DMS114 treated with DMSO at 0.1 percent for 48 hours (cell line): ENCODE data around the gene ADISSP.

Source experiments
- DNase-seq: peaks from one replicate; lab custom pipeline; 2025; ENCODE audit not compliant: unreplicated experiment; lab: John Stamatoyannopoulos, UW

ADISSP gene

DNA sequence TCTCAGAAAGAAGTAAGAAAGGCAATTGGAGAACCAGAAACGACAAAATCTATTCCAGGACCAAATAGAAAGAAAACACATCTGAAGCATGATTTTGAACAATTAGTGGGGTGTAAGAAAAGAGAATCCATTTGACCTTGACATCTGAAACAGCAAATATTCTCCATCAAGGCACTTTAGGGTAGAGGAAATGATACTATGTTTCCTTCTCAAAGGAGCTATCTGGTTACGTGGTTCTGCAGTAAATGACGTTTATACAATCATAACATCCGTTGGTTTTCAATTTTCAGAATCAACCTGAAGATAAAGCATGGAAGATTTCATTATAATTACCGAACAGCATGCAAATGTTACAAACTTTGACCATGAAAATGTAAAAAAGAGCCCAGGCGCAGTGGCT is 46.9 kb downstream of the ADISSP start:
- DNase-seq: no peak

DNA sequence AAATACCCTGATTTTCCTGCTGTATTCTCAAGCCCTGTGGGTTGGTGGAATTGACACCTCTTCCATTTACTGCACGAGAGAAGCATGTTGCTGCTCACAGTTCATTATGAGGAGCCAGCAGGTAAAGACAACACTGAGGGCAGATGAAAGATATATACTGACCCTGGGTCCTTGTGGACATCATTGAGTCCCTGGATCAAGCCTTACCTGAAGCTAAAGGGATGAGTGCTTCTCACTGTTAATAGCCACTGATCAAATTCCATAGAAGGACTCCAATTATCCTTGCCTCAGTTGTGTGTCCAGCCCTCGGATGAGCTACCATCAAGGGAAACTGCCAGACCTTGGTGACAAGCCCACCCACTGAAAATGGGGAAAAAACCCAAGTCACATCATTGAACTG is 47.5 kb downstream of the ADISSP start:
- DNase-seq: no peak

DNA sequence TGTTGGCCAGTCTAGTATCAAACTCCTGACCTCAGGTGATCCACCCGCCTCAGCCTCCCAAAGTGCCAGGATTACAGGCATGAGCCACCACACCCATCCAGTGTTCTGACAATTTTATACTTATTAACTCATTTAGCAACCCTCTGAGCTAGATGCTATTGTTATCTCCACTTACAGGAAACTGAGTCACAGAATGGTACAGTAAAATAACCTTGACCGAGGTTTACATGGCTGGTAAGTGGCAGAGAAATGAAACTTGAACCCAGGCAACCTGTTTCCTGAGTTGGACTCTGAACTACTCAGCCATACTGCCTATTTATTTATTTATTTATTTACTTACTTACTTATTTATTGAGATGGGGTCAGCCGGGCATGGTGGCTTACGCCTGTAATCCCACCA is 48.5 kb downstream of the ADISSP start:
- no peak for DNase-seq

DNA sequence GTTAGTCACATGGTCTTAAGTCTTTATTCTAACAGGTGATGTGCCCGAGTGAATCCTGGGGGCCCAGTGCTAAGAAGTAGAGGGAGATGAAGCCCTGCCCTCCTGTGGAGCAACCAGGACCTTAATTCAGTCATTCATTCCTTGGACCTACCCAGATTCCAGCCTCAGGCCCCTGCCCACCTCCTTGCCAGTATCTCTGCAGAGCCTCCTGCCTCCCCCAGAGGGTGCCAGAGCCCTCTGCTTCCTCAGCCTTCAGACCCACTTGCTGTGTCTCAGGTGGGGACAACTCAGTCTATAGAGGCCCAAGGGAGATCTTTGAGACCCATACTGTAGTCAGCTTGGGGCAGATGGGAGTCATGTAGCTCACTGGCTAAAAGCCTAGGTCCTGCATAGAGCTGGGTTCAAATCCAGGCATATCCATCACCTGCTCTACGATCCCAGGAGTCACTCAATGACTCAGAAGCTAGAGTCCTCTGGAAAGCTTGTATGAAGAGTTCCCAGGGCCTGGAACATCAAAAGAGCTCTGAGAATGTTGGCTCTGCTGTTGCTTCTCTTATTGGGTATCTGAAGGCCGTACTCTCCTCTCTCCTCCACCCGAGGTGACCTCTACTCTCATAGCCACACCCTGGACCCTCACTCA is 51.2 kb downstream of the ADISSP start:
- peak; percentile 46 for DNase-seq

DNA sequence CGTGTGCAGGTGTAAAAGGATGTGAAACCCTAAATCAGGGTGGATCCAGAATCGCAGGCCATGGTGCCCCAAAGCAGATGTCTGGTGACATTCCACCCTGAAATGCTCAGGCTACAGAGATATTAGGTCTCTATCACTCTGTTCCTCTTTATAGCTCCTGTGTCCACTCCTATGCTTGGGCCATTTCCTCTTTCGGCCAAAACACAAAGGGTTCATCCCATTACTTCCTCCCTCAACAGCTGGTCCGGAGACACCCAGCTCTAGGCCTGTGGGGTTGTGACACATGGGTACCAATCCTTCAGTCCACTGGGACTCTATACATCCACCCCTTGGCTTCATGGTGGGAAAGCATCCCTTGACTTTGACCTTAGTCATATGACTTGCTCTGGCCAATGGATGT is 53.5 kb downstream of the ADISSP start:
- no peak for DNase-seq

DNA sequence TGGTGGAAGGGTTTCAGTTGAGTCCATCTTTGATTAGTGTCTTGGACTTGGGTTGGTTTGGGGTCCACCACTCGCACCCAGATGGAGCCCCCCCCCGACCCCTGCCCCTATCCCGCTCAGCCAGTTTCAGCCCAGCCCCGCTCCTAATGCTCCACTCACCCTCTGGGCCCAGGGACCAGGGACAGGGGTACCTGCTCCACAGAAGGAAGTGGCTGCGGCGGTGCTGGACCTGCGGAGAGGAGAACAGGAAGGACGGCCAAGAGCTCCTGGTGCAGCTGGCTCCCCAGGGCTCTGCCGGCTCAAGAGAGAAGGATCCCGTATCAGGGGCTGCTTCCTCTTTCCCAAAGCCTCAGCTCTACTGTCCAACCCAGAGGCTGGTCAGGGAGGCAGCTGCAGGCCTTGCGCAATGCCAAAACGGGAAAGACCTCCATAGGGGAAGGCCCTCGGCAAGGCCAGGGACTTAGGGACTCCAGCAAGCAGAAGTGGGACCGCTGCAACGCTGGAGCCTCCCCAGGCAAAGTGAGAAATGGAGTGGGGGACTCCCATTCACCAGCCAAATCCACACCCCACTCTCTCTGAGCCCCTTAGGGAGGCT is 55.2 kb downstream of the ADISSP start, which contains the start of gene SIGLEC1:
TSS of gene SIGLEC1 (minus strand) at position 322 of the 595 bp plus-strand sequence. CDS start 5,472 bp downstream, outside the sequence.
- no peak for DNase-seq

DNA sequence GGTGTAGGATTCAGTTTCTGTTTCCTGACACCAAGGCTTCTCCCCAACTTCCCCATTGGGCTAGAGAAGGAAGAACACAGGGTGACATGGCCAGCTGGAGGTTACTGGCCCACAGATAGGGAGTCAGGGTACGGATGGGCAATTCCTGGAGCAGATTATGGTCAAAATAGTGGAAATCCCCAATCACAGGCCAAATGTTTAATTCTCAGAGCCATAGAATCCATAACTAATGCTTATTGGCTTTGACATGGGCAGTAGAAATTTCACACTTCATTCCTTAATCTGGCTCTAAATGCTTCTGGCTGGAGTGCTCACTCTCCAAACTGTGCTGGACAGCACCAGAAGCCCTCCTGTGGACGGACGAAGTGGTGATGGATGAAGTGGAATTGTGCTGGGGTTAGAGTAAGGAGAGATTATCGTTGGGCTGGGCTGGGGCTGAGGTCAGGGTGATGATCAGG is 56.0 kb downstream of the ADISSP start:
- no peak for DNase-seq

DNA sequence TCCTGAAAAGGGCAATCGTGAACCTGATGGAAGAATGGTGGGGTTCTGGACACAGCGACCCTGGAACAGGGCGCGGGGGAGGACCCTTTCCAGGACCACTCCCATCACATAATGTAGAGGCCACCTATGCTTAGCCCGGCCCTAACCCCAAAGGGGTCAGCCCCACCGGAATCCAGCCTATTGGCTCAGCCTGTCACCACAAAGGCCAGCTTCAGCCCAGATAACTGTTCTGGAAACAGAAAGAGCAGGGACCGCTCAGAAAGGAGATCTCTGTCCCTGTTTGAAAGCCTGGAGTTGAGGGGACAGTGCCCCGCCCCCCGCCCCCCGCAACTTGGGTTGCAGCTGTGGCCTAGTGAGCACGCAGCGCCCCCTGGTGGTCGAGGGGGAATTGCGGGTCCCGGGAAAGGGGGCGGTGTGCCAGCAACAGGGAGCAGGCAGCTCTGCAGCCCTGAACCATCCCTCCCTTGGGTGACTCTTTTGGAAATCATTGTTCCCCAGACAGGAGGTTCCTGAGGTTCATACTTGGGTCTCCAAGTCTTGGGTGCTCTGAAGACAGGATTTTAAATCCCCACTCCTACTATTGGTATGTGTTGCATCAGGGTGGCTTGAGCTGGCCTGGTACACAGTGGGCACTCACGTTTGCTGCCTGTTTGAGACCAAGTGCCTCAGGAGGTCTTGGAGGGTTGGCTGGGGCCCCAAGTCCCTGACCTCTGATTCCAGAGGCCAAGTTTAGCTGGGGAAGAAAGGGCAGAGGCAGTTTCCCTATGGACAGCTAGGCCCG is 56.7 kb downstream of the ADISSP start:
- DNase-seq: peak; percentile 22

DNA sequence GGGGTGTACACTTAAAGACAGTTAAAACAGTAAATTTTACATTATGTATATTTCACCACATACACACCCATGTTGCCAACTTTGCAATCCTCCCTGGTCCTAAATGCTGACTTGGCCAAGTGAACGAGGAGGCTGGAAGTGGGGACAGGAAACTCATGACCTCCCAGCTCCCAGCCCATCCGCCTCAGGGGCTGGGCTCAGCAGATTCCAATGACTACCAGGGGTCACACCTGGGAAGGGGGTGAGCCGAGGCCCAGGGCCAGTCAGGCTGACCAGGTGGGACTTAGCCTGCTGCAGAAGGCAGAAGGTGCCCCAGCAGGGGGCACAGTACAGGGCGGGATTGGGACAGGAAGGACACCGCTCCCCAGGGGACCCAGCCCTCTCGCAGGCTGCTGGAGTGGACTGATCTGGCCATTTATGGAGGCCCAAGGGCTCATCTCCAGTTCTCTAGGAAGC is 57.5 kb downstream of the ADISSP start:
- no peak for DNase-seq

DNA sequence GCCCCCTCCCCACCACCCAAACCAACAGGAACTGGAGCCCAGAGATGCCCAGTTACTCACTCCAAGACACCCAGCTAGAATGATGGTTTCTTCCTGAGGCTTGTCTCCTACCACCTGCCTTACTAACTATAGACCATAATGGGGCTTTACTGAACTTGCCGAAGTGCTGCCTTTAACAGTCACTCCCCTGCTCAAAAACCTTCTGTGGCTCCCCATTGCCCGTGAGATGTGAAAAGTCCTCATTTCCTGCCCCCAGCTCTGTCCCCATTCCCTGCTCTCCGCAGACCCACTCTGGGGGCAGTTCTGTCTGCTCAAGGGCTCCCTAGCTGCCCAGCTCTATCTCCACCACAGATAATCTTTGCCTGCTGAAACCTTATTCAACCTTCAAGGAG is 60.0 kb downstream of the ADISSP start:
- DNase-seq: no peak

DNA sequence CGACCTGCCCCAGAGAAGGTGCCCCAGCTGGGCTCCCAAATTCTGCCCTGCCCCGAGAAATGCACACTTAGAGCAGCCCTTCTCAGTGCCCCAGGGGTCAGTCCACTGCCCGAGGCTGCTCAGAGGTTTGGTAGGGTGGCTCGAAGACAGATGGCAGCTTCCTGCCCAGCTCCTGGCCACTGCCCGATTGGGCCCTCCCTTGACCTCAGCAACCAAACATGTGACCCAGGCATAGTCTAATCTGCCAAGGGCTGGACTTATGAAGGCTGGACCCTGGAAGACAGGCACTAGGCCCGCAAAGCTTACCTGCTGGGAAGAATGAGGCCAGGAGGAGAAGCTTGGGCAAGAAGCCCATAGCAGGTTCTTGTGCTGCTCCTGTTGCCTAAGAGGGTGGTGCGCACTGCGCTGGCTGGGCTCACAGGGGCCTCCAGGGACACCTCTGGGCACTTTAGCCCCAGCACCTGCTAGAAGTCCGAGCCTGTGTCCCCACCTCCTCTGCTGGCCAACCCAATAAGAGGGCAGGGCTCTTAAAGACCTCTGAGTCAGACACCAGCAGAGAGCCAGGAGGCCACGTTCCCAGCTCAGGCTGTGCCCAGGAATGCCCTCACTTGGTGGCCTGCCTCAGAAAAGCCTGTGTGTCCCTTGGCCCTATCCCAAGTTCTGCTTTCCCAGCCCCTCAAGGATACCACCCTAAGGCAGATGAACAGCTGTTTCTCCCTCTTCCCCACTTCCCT is 60.6 kb downstream of the ADISSP start:
- no peak for DNase-seq

DNA sequence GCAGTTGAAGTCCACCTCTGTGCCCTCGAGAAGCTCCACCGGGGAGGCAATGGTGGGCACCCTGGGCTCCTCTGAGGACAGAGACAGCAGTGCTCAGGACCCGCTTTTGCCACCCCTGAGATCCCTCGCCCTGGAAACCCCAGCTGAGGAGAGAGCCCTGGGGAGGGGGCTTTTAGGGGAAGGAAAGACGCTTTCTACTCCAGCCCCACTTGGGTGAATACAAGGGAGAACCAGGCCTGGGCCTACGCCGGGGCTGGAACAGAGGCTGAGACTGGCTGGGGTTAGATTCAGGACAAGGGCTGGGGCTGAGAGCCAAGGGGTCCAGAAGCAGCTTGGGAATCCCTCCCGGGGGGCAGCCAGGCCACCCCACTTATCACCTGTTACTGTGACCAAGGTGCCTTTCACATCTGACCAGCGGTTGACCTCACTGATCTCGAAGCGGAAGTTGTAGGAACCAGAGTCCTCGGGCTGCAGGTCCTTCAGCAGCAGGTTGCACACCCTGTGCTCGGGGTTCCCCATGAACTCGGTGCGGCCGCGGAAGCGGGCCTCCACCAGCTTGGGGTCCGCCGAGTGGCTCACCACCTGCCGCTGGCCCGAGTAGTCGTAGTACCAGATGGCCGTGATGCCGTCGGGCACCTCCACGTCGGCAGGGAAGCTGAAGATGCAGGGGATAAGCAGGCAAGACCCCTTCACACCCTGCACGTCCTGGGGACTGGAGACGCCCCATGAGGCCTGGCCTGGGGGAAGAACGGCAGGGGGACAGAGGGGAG is 61.4 kb downstream of the ADISSP start:
- no peak for DNase-seq

DNA sequence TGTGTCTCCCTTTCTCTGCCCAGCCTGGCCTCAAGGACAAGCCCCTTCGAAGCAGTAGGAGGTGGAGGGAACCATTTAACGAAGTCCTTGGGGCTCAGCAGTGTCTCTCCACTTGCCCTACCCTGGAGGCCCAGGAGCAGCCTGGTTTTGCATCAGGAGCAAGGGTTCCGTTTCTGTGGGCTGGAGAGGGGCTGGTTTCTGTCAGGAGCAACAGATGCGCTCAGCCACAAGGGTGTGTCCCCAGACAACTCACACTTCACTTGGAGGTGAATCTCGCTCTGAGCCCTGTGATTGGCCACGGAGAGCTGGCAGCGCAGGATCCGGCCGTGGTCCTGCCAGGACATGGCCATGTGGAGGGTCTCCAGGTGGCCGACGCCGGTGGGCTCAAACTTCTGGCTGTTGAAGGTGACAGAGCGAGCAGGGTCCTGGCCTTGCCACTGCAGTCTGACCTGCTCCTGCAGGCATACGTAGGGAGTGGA is 62.0 kb downstream of the ADISSP start:
- DNase-seq: no peak

DNA sequence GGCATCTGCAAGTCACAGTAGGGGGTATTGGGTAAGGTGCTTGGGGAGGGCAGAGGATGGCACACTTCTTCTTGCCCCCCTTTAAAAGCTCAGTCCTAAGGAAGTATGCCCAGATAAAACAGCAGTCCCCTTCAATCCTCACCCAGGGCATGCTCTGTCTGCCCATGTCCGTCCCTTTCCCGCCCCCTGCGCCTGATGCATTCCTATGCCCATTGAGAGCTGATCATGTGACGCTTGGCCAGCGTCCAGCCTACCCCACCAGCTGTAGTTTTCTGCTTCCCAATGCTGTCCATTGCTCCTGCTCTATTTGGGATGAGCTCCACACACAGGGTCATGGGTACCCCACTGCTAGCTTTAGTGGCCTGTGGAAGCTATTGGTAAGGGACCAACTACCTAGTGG is 63.5 kb downstream of the ADISSP start:
- DNase-seq: no peak
